SH-SY5Y (cell line): ENCODE data around the gene EPAS1.

Experiments
- GATA2 ChIP-seq: IDR thresholded peaks from 2 replicates; pipeline ENCODE4 v1.6.1; 2011; ENCODE audit warnings: mild to moderate bottlenecking, low read depth, low read length
- GATA3 ChIP-seq: IDR thresholded peaks from 2 replicates; pipeline ENCODE4 v1.6.1; 2011; ENCODE audit warnings: low read depth, mild to moderate bottlenecking, low read length, moderate library complexity

Gene EPAS1

GRCh38 chr2:46384457-46384815 is 87.2 kb downstream of the EPAS1 start:
- TF ChIP-seq GATA3 = no peak
- TF ChIP-seq GATA2 = no peak

- TF ChIP-seq GATA2 (no peak), GATA3 (no peak)
Observed at GRCh38 chr2:46385786-46386577, 88.8 kb downstream of the EPAS1 start.

DNA sequence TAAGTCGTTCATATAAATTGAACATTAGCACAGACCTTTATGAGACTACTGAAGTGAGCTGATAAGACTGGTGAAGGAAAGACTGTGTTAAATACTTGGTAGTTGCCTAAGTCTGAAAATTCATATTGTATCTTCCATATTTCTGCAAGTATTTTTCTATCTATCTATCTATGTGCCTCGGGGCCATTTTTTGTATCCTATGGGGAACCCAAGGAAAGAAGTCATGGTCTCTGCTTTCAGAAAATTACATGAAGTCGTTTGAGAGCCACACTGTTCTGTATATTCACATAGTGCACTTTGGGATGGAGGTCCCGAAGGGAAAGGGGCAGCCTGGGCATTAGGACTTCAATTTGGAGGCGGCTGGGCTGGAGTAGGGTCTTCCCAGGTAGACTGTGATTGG is 89.6 kb downstream of the EPAS1 start:
- TF ChIP-seq GATA3 (no peak), GATA2 (no peak)

DNA sequence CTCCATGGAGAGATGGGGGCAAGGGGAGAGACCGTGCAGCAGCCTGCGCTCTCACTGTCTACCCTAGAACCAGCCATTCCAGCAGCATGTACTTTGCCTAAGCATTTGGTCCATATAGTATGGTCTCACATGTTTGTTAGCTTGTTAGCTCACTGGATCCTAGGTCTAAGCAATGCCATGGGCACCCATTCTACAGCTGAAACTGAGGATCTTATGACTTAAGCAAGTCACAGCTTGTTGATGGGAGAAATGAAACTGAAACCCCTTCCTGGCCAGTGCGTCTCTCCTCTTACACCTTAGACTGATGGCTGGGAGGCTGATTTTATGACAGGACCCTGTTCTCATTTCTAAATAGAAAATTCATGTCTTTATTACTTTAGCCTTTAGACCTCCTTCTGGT is 90.1 kb downstream of the EPAS1 start:
- TF ChIP-seq GATA2 = no peak
- no peak for TF ChIP-seq GATA3

- TF ChIP-seq GATA3 = no peak
- no peak for TF ChIP-seq GATA2
Observed at GRCh38 chr2:46387886-46388515, 90.8 kb downstream of the EPAS1 start.

DNA sequence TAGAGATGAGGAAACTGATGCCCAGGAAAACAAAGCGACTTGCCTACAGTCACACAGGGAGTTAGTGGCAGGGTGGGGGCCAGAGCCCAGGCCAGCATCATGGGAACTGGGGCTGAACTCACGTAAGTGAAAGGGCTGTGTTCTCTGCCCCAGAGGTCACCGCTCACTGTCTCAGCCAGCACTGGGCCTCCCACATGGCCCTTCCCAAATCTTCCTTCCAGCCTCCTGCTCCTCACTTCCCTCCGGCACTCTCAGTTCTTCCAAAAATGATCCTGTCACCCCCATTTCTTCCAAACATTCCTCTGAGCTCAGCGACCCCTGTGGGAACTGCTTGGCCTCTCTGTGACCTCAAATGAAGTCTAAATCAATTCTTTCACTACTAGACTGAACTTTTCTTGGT is 91.7 kb downstream of the EPAS1 start:
- TF ChIP-seq GATA3 (no peak), GATA2 (no peak)

- TF ChIP-seq GATA3 = no peak
- TF ChIP-seq GATA2 = no peak
Observed at GRCh38 chr2:46389417-46389916, 92.3 kb downstream of the EPAS1 start.

- no peak for TF ChIP-seq GATA3
- no peak for TF ChIP-seq GATA2
Observed at GRCh38 chr2:46390036-46390435, 92.8 kb downstream of the EPAS1 start.

DNA sequence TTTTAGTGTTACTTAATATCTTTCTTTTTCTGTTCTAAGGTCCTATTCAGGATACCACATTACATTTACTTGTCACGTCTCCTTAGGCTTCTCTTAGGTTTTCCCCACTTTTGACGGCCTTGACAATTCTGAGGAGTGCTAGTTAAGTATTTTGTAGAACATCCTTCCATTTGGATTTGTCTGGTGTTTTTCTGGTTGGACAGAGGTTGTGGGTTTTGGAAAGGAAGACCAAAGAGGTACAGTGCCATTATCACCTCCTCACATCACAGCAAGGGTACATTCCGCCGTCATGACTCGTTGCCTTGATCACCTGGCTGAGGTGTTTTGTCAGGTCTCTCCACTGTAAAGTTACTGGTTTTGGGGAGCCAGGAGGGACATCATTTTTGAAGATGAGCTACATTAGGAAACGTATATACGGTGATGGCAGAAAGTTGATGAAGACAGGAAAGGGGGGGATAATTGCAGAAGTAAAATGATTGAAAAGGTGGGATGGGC is 93.7 kb downstream of the EPAS1 start:
- no peak for TF ChIP-seq GATA2
- TF ChIP-seq GATA3 = no peak

DNA sequence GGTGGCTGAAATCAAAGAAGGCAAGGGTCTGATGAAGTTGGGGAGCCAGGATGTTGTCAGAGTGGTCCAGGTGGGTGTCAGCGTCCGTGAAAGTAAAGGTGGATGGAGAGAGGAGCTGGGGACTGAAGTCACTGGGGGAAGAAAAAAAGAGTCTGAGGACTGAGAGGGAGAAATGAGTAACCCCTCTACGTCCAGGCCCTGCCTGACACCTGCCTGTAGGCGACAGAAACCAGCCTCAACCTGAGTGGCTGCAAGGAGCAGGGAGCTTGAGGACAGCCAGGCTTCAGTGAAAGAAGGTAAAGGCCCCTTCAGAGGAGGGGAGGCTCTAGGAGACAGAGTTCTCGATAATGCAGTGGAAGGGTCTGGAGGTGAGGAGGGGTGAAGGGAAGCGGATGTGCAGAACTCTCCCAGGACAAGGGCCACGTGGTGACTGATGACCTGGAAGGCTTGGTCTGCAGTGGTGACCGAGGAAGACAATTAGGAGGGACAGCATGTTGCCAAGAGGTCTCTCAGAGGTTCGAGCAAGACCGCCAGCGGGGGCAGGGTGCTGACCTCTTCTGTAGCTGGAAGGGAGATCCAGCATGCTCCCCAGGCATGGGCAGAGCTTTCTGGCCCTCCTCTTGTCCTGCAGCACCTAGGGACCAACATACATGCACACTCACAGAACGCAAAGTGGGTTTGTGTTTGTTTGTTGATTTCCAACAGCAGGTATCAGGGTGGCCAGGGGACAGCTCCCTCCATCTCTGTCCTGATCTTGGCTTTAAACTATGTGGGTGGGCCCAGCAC is 95.5 kb downstream of the EPAS1 start:
- TF ChIP-seq GATA3 (no peak), GATA2 (no peak)

DNA sequence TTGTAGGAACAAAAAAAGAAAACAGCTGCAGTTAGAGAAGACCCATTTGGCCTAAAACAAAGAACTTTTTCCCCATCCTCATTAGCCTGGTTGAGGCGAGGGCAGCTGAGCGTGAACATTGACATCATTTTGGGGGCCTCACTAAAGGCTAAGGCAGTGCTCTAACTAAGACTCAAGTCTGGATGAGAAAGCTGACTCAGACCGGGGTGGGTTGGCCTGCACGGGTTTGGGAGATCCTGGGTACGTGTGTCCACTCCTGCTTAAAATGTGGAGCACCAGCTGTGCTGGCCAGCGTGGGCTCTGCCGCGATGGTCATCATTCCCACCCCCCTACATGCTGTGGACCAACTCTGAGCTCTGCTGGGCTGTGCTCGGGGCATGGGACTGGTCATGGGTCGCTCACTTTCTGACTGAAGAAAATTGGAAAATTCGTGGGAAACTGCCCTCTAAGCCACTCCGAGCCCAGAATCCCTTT is 96.2 kb downstream of the EPAS1 start:
- no peak for TF ChIP-seq GATA2
- TF ChIP-seq GATA3 = no peak

GRCh38 chr2:46393865-46394264 is 96.7 kb downstream of the EPAS1 start:
- TF ChIP-seq GATA2 = no peak
- TF ChIP-seq GATA3 = no peak

DNA sequence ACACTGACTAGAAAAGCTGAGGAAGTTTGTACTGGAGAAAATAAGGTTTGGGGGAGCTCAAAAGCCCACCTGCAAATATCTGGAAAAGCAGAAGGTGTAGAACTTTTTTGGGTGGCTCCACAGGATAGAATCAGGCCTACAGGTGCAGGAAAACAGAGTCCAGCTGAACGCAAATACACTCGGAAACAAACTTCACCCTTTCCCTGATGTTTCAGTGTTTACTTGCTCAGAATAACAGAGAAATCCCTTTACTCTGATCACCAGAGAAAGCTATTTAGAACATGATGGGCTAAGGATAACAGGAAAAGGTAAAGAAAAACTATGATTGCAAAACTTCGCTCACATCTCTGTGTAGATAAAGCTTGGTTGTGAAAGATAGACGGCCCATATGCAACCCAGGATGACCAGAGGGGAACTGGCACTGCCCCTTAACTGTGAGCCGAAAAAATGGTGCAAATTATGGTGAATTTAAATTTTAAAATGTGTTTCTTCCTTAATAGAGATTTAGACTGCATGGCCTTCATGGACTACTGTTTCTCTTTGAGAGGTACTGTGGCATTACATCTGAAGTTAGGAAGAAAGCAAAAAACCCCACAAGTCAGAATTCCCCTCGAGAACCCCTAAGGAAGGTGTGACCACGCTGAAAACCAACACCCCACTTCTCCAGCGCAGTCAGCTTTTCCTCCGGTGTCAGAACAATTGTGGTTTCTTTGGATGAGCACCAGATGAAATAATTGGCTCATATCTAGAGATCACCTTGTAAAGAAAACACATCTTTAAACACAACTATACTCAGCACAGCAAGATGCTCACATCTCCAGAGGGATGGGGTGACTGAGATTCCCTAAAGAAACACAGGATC is 97.7 kb downstream of the EPAS1 start:
- TF ChIP-seq GATA2 (no peak), GATA3 (no peak)
